ENCODE measurements around the gene BICD1.

DNA sequence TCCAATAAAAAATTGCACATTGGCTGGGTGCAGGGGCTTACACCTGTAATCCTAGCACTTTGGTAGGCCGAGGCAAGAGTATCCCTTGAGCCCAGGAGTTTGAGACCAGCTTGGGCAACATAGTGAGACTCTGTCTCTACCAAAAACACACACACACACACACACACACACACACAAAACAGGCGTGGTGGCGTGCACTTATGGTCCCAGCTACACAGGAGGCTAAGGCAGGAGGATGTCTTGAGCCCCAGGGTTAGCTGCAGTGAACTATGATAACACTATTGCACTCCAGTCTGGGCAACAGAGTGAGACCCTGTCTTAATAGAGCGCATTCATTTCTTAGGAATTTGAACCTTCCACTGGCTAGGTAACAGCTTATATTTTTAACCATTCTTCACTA is 42.9 kb upstream of the BICD1 start:
- TF ChIP-seq ZNF274 (IDR thresholded peaks at IDR 0.05; ENCODE audit: low read depth, low read length) (no peak), YY1 (IDR thresholded peaks at IDR 0.05; ENCODE audit: insufficient read depth, insufficient read length) (no peak), SUZ12 (IDR thresholded peaks at IDR 0.05; ENCODE audit: extremely low read depth, insufficient read depth, insufficient read length) (no peak)

Measured in NT2/D1 (cell line).